Astrocyte (in vitro differentiated cells and primary cell): ENCODE results near the gene GIGYF1.

Experiments used
- CTCF ChIP-seq: IDR thresholded peaks from 2 replicates; pipeline ENCODE4 v1.5.1; 2011; ENCODE audit warnings: low read depth, mild to moderate bottlenecking, inconsistent platforms, low read length, moderate library complexity; ENCODE audit not compliant: insufficient read depth
- EZH2 ChIP-seq: IDR thresholded peaks from 2 replicates; pipeline ENCODE4 v1.6.1; 2012; ENCODE audit warnings: mild to moderate bottlenecking, low read length, inconsistent platforms; ENCODE audit not compliant: insufficient read depth

GRCh38 chr7:100675581-100676350 is 18.3 kb downstream of the GIGYF1 start:
- no peak for TF ChIP-seq CTCF
- TF ChIP-seq EZH2: no peak
